Common myeloid progenitor, CD34-positive (primary cell): ENCODE data around the gene TWIST2.

Source experiments
- CTCF ChIA-PET: fragments of 350-600 bp; sonication (Branson Sonifier 250); formaldehyde crosslinking; loops from one replicate; lab custom pipeline; 2021; ENCODE audit warnings: antibody characterized with exemption; lab: Charles Lee
- POLR2A ChIA-PET: fragments of 350-600 bp; sonication (Branson Sonifier 250); formaldehyde crosslinking; loops from one replicate; lab custom pipeline; 2021; ENCODE audit warnings: antibody characterized with exemption; lab: Charles Lee
- DNase-seq, 3 donors: peaks; one replicate each; pipeline versions ENCODE4 v3.0.0 to v3.0.0-alpha.2; 2013
- H3K27ac ChIP-seq, 2 experiments: 1 replicate in 1 of 2; 2 replicates in 1 of 2; pipeline ENCODE4 v1.7.0; 2013; ENCODE audit warnings: inconsistent platforms in 2 of 2, low read length in 2 of 2, mild to moderate bottlenecking in 2 of 2, low read depth in 1 of 2, moderate library complexity in 1 of 2; ENCODE audit not compliant: severe bottlenecking in 2 of 2, insufficient read depth in 1 of 2, poor library complexity in 1 of 2
- H3K27me3 ChIP-seq, 5 experiments: replicated peaks in 2 of 5; 1 replicate in 3 of 5; 2 replicates in 2 of 5; pipeline versions ENCODE4 v1.6.1 to v1.7.0; 2013; ENCODE audit warnings: low read length in 4 of 5, mild to moderate bottlenecking in 2 of 5, moderate library complexity in 2 of 5, inconsistent platforms in 1 of 5; ENCODE audit not compliant: insufficient read depth in 5 of 5, control insufficient read depth in 4 of 5
- H3K36me3 ChIP-seq, 4 experiments: 1 replicate in 2 of 4; 2 replicates in 2 of 4; pipeline versions ENCODE4 v1.6.1 to v1.7.0; 2013; ENCODE audit warnings: low read length in 3 of 4, control low read depth in 1 of 4, mild to moderate bottlenecking in 1 of 4; ENCODE audit not compliant: control insufficient read depth in 4 of 4, insufficient read depth in 4 of 4
- H3K4me1 ChIP-seq, 4 experiments: 1 replicate in 3 of 4; 2 replicates in 1 of 4; pipeline versions ENCODE4 v1.6.1 to v1.7.1; 2013; ENCODE audit warnings: low read length in 3 of 4, mild to moderate bottlenecking in 3 of 4, control low read depth in 1 of 4, inconsistent platforms in 1 of 4, moderate library complexity in 1 of 4; ENCODE audit not compliant: control insufficient read depth in 4 of 4, insufficient read depth in 4 of 4; ENCODE audit errors: control extremely low read depth in 1 of 4
- H3K4me3 ChIP-seq, 7 experiments: 1 replicate in 4 of 7; 2 replicates in 3 of 7; pipeline versions ENCODE4 v1.5.1 to v1.7.0; 2013; ENCODE audit warnings: mild to moderate bottlenecking in 7 of 7, low read length in 6 of 7, moderate library complexity in 6 of 7, inconsistent platforms in 2 of 7, low read depth in 2 of 7, control low read depth in 1 of 7; ENCODE audit not compliant: insufficient read depth in 4 of 7, control insufficient read depth in 1 of 7; ENCODE audit errors: extremely low read depth in 1 of 7
- H3K9me3 ChIP-seq, 5 experiments: 1 replicate in 4 of 5; 2 replicates in 1 of 5; pipeline versions ENCODE4 v1.6.1 to v1.7.1; 2013; ENCODE audit warnings: low read length in 4 of 5, mild to moderate bottlenecking in 2 of 5, inconsistent platforms in 1 of 5, low read depth in 1 of 5, moderate library complexity in 1 of 5; ENCODE audit not compliant: control insufficient read depth in 4 of 5, insufficient read depth in 2 of 5; ENCODE audit errors: control extremely low read depth in 1 of 5
- WGBS: methylation state at CpG from one replicate; pipeline ENCODE4 v1.1.5; 2013; ENCODE audit not compliant: insufficient coverage; 5-methylcytosine and 5-hydroxymethylcytosine counted together

Gene TWIST2

DNA sequence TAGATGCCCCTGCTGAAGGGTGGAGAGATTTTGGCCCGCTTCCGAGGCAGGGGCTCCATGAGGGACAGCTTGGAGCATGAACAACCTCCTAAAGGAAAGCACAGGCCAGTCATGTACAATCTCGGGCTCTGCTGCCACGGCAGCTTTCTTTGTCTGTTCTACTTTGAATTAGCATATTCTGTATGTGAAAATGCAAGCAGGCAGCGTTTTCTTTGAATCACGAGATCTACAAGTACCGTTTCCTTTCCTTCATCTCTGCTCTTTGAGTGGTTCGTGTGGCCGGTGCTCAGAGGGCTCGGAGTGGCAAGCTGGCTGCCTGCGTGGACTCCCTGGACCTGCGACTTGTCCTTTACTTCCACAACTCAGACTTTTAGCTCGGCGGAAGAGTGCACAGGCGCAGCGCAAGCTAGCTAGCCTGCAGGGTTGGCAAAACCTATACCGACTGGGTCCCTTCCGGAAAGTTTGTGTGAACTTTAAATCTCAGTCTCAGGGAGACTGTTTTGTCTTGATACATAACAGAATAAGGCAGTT is 6.9 kb downstream of the TWIST2 start:
- H3K4me1 ChIP-seq: no peaks in the 10 kb centered on the region
- DNase-seq: no peak
- peaks cover 9 to 69% (median 28%) of the 10 kb centered on the region in 5 experiments for H3K27me3 ChIP-seq
- no peak overlapping the region for H3K4me3 ChIP-seq
- H3K36me3 ChIP-seq: no peaks in the 10 kb centered on the region
- WGBS: 93% methylated on average over 17 of the region's 18 CpGs
- ChIA-PET POLR2A (no interaction called here), CTCF (no interaction called here)
- no peak overlapping the region for H3K27ac ChIP-seq
- H3K9me3 ChIP-seq: peaks cover 0 to 8% (median 0%) of the 10 kb centered on the region in 5 experiments

DNA sequence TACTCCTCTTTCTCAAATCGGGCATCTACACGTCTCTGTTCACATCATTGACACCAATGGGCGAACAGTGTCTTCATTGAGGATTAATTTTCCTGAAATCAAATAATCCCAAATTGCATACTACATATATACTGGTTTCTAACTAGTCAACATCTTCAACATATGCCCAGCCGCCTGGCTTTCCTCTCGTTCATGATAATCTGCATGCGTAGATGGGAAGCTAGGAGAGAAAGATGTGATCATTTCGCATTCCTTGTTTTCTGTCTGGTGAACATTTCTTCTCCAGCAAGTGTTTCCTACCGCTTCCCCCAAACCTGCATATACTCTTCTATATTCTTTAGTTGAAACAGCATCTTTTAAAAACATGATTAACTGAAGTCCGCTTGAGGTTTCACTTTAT is 7.4 kb downstream of the TWIST2 start:
- no peaks in the 10 kb centered on the region for H3K36me3 ChIP-seq
- H3K4me1 ChIP-seq: no peaks in the 10 kb centered on the region
- no peak overlapping the region for H3K4me3 ChIP-seq
- H3K27ac ChIP-seq: no peak overlapping the region
- ChIA-PET CTCF (interaction anchor here (0.6 kb wide), 1 partner anchor 1387 kb away, joined by 3 read pairs; no protein-coding TSS in a partner anchor), POLR2A (no interaction called here)
- peaks cover 7 to 68% (median 23%) of the 10 kb centered on the region in 5 experiments for H3K27me3 ChIP-seq
- H3K9me3 ChIP-seq: peaks cover 0 to 8% (median 0%) of the 10 kb centered on the region in 5 experiments
- DNase-seq: no peak
- WGBS: 98% methylated on average over 6 of the region's 9 CpGs

DNA sequence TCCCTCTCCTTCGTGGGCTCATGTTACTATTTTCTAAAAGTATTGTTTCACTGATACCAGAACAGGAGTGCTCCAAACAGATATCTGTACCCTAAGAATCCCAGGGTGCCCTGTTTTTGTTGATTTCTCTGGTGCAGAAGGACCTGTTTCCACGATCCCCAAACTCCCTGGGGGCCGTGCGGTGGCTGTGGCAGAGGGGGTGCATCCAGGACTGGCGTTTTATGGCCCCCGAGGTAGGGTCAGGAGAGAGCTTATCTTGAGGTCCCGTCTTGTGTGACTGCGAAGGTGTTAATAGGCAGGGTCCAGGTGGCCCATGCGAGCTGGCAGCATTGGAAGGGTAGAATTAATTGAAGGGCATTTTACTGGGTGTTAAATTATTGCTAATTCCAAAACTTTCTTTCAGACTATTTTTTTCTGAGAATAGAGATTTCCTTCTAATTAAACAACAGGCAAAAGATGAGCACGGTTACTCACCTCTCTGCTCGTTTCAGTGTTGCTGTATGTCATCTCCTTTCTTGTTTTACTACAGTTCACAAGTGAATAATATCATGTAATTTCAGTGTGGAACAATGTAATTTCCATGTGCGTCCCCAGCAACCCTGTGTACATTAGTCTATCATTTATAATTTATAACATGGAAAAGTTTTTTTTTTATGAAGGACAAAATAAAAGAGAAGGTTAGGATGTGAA is 8.2 kb downstream of the TWIST2 start:
- CTCF ChIA-PET: interaction anchor here (0.6 kb wide), 1 partner anchor 1388 kb away, joined by 3 read pairs; no protein-coding TSS in a partner anchor
- peaks cover 0 to 8% (median 0%) of the 10 kb centered on the region in 5 experiments for H3K9me3 ChIP-seq
- no peak for DNase-seq
- no peaks in the 10 kb centered on the region for H3K36me3 ChIP-seq
- no peaks in the 10 kb centered on the region for H3K4me1 ChIP-seq
- WGBS: 87% methylated on average over 4 of the region's 12 CpGs
- H3K27me3 ChIP-seq: peaks cover 5 to 67% (median 22%) of the 10 kb centered on the region in 5 experiments
- POLR2A ChIA-PET: no interaction called here
- no peak overlapping the region for H3K27ac ChIP-seq
- no peak overlapping the region for H3K4me3 ChIP-seq

DNA sequence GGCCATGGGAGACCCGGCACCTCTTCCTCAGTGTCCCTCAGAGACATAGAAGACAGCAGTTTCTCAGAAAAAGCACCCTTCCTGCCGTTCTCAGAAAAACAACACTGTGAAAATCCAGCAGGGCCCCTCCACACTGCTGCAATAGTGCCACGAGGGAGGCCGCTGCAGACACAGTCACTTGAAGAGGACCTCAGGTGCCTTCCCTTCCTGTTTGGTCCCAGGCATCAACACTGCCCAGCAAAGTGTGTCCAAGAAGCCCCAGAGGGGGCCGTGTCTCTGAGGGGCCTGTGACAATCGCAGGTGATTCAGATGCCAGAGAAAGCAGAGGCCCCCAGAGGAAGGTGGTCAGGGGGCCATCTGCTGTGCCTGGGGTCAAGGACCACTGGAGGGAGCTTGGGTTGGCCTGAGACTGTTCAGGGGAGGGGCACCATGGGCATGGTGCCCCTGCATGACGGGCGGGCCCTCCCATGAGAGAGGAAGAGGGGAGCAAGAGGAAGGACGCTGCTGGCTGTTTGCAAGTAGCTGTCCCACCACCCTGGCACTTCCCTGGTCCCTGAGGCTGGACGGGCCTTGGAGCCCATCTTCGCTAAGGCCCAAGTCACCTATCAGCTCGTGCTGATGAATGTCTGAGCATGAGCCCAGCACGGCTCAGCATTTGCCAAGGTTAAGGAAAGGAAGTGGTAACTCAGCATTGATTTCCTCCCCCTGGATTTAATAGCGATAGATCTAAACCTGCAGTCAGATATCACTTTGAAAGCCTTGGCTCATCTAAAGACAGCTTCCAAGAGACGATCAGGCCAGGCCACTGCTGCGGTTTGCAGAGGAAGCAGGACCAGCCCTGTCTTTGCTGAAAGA is 9.1 kb downstream of the TWIST2 start:
- peaks cover 0 to 8% (median 0%) of the 10 kb centered on the region in 5 experiments for H3K9me3 ChIP-seq
- no peaks in the 10 kb centered on the region for H3K4me1 ChIP-seq
- WGBS: 81% methylated on average over 16 of the region's 16 CpGs
- no peak overlapping the region for H3K27ac ChIP-seq
- ChIA-PET POLR2A (no interaction called here), CTCF (no interaction called here)
- no peak for DNase-seq
- no peaks in the 10 kb centered on the region for H3K36me3 ChIP-seq
- H3K27me3 ChIP-seq: peaks cover under 1 to 66% (median 19%) of the 10 kb centered on the region in 5 experiments
- no peak overlapping the region for H3K4me3 ChIP-seq

DNA sequence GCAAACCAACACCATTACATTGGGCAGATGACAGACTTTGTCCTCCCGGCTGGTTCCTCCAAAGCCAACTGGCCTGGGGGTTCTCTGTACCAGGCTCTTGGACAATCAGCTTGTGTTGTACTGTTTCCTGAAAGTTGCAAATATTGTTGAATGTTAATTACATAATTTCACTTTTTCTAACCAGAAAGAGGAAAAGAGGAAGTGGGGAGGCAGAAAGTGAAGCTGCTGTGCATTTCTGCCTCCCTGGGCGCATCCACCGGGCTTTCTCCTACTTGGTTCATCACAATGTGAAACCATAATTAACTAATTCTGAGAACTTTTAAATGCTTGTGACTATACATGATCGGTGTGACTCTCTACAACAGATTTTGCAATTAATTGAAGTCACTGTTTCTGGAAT is 10.1 kb downstream of the TWIST2 start:
- POLR2A ChIA-PET: no interaction called here
- H3K4me1 ChIP-seq: no peaks in the 10 kb centered on the region
- no peak overlapping the region for H3K4me3 ChIP-seq
- CTCF ChIA-PET: no interaction called here
- 90% methylated on average over 1 of the region's 4 CpGs for WGBS
- H3K36me3 ChIP-seq: no peaks in the 10 kb centered on the region
- DNase-seq: peak in 1 of 3 donors; percentile 35
- peaks cover 0 to 62% (median 16%) of the 10 kb centered on the region in 5 experiments for H3K27me3 ChIP-seq
- no peak overlapping the region for H3K27ac ChIP-seq
- peaks cover 0 to 8% (median 0%) of the 10 kb centered on the region in 5 experiments for H3K9me3 ChIP-seq

DNA sequence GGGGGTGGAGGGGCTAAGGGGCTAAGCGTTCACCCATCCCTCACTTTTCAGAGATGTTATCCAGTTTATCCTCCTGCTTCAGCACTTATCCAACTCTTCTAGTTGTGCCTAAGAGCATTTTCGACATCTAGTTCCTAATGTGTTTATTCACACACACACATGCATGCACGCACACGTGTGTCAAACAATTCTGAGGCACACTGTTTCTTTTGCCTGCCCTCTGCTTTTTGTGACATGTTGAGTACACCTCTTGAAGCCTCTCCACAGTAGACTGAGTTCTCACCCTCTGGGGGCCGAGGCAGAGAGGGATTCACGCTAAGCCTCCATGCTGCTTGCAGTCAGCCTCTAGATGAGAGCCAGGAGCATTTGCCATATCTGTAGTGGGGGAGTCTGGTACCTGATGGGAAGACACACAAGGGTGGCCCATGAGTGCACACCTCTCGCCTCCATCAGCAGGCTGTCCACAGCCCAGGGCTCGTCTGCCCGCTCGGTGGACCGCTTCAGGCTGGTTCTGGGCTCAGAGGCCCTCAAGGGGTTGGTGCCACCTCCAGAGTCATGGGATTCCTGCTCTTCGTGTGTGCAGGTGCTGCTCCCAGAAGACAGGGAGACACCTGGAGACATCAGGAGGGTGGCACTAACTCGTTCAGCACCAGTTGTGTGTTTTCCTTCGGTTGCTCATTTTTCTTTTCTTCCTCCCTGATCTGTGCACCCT is 11.9 kb downstream of the TWIST2 start:
- no peak for DNase-seq
- ChIA-PET CTCF (no interaction called here), POLR2A (interaction anchor here (0.7 kb wide), 1 partner anchor 269 kb away, joined by 3 read pairs; no protein-coding TSS in a partner anchor)
- no peaks in the 10 kb centered on the region for H3K4me1 ChIP-seq
- H3K4me3 ChIP-seq: no peak overlapping the region
- H3K9me3 ChIP-seq: peaks cover 0 to 5% (median 0%) of the 10 kb centered on the region in 5 experiments
- 86% methylated on average over 13 of the region's 14 CpGs for WGBS
- H3K27me3 ChIP-seq: peaks cover 0 to 56% (median 18%) of the 10 kb centered on the region in 5 experiments
- H3K27ac ChIP-seq: no peak overlapping the region
- H3K36me3 ChIP-seq: no peaks in the 10 kb centered on the region
